Measurements from ENCODE around the gene ACTR1A.

DNA sequence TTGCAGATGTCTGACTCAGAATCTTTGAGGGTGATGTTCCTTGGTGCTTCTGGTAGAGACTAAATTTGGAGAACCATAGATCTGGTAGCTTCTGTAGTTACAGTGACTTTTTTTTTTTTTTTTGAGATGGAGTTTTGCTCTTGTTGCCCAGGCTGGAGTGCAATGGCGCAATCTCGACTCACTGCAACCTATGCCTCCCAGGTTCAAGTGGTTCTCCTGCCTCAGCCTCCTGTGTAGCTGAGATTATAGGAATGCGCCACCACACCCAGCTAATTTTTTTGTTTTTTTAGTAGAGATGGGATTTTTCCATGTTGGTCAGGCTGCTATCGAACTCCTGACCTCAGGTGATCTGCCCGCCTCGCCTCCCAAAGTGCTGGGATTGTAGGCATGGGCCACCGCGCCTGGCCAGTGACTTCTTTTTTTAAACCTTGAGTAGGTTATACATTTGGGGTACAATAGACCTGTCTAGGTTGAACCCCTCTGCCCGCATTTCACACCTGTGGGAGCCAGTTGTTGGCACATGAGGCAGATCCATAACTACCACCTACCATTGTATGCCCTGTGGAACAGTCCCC, 48.2 kb upstream of the ACTR1A start:
- TF ChIP-seq, protein P1, sequence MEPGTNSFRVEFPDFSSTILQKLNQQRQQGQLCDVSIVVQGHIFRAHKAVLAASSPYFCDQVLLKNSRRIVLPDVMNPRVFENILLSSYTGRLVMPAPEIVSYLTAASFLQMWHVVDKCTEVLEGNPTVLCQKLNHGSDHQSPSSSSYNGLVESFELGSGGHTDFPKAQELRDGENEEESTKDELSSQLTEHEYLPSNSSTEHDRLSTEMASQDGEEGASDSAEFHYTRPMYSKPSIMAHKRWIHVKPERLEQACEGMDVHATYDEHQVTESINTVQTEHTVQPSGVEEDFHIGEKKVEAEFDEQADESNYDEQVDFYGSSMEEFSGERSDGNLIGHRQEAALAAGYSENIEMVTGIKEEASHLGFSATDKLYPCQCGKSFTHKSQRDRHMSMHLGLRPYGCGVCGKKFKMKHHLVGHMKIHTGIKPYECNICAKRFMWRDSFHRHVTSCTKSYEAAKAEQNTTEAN (CRISPR knock-in tag; IDR thresholded peaks at IDR 0.05), result no peak
- TF ChIP-seq SP1 (CRISPR knock-in tag; conservative IDR thresholded peaks at IDR 0.05) (no peak), KAT7 (CRISPR knock-in tag; IDR thresholded peaks at IDR 0.05; ENCODE audit: borderline replicate concordance) (no peak), JUN (CRISPR knock-in tag; IDR thresholded peaks at IDR 0.05) (no peak), JAZF1 (CRISPR knock-in tag; IDR thresholded peaks at IDR 0.05) (no peak), MYBL2 (CRISPR knock-in tag; IDR thresholded peaks at IDR 0.05) (no peak)
- TF ChIP-seq, protein P2, sequence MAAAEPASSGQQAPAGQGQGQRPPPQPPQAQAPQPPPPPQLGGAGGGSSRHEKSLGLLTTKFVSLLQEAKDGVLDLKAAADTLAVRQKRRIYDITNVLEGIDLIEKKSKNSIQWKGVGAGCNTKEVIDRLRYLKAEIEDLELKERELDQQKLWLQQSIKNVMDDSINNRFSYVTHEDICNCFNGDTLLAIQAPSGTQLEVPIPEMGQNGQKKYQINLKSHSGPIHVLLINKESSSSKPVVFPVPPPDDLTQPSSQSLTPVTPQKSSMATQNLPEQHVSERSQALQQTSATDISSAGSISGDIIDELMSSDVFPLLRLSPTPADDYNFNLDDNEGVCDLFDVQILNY (CRISPR knock-in tag; IDR thresholded peaks at IDR 0.05), result no peak
- TF ChIP-seq, protein P3, sequence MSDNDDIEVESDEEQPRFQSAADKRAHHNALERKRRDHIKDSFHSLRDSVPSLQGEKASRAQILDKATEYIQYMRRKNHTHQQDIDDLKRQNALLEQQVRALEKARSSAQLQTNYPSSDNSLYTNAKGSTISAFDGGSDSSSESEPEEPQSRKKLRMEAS (CRISPR knock-in tag; IDR thresholded peaks at IDR 0.05), result no peak
- TF ChIP-seq, protein P4, sequence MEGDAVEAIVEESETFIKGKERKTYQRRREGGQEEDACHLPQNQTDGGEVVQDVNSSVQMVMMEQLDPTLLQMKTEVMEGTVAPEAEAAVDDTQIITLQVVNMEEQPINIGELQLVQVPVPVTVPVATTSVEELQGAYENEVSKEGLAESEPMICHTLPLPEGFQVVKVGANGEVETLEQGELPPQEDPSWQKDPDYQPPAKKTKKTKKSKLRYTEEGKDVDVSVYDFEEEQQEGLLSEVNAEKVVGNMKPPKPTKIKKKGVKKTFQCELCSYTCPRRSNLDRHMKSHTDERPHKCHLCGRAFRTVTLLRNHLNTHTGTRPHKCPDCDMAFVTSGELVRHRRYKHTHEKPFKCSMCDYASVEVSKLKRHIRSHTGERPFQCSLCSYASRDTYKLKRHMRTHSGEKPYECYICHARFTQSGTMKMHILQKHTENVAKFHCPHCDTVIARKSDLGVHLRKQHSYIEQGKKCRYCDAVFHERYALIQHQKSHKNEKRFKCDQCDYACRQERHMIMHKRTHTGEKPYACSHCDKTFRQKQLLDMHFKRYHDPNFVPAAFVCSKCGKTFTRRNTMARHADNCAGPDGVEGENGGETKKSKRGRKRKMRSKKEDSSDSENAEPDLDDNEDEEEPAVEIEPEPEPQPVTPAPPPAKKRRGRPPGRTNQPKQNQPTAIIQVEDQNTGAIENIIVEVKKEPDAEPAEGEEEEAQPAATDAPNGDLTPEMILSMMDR (IDR thresholded peaks at IDR 0.05), result no peak
- TF ChIP-seq, protein P5, sequence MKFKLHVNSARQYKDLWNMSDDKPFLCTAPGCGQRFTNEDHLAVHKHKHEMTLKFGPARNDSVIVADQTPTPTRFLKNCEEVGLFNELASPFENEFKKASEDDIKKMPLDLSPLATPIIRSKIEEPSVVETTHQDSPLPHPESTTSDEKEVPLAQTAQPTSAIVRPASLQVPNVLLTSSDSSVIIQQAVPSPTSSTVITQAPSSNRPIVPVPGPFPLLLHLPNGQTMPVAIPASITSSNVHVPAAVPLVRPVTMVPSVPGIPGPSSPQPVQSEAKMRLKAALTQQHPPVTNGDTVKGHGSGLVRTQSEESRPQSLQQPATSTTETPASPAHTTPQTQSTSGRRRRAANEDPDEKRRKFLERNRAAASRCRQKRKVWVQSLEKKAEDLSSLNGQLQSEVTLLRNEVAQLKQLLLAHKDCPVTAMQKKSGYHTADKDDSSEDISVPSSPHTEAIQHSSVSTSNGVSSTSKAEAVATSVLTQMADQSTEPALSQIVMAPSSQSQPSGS (CRISPR knock-in tag; IDR thresholded peaks at IDR 0.05; ENCODE audit: borderline replicate concordance, low read depth), result no peak
